H54 (cell line): ENCODE results near the gene TBC1D10B.

Source experiments
- DNase-seq: peaks from one replicate; pipeline ENCODE4 v3.0.0; 2011; ENCODE audit warnings: low spot score, mixed read lengths; ENCODE audit not compliant: insufficient read length
- FAIRE-seq: peaks from 3 replicates; lab custom pipeline; 2011; peaks lifted over from hg19 to GRCh38; lab: Jason Lieb, UNC
- POLR2A ChIP-seq: IDR thresholded peaks from 2 replicates; pipeline ENCODE4 v1.6.1; 2011; ENCODE audit warnings: low read depth, mild to moderate bottlenecking, low read length

Gene TBC1D10B, protein sequence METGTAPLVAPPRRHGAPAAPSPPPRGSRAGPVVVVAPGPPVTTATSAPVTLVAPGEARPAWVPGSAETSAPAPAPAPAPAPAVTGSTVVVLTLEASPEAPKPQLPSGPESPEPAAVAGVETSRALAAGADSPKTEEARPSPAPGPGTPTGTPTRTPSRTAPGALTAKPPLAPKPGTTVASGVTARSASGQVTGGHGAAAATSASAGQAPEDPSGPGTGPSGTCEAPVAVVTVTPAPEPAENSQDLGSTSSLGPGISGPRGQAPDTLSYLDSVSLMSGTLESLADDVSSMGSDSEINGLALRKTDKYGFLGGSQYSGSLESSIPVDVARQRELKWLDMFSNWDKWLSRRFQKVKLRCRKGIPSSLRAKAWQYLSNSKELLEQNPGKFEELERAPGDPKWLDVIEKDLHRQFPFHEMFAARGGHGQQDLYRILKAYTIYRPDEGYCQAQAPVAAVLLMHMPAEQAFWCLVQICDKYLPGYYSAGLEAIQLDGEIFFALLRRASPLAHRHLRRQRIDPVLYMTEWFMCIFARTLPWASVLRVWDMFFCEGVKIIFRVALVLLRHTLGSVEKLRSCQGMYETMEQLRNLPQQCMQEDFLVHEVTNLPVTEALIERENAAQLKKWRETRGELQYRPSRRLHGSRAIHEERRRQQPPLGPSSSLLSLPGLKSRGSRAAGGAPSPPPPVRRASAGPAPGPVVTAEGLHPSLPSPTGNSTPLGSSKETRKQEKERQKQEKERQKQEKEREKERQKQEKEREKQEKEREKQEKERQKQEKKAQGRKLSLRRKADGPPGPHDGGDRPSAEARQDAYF

DNA sequence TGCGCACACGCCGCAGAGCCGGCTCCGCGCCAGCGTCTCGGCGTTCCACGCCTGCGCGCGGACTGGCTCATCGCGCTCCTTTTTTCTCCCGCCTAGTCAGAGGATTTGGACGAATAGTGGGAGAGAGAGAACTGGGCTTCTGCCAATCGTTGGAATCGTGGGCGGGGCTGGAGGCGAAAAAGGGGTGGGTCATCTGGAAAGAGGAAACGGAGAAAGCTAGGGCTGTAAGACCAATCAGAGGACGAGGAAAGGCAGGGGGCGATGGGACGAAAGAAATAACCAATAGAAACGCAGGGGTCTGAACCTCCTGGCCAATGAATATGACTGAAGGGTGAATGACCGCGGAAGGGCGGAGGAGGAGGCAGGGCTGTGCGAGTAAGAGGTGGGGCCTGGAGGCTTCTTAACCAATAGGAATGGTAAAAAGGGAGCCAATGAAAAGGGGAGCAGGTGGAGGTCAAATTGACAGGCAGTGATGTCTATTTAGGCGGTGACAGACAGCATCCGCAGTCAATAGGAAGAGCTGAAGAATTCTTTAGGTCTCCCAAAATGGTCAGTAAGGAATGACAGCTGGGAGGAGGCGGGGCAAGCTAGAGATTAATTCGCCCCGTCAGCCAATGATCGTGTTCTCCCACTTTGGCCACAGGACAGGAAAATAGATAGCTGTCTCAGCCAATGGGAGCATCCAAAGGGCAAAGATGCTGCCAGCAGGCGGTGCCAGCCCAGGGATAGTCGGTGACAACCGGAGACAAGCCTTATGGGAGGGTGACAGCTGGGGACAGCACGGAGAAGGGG, at the start of gene TBC1D10B:
Gene TBC1D10B (minus strand): TSS at position 39 of the 792 bp plus-strand sequence. CDS start 311 bp downstream, outside the sequence.
- peak; percentile 99 for DNase-seq
- TF ChIP-seq POLR2A: peak; percentile 56; the same call in 1 of the 2 replicates
- peak; percentile 95 for FAIRE-seq

DNA sequence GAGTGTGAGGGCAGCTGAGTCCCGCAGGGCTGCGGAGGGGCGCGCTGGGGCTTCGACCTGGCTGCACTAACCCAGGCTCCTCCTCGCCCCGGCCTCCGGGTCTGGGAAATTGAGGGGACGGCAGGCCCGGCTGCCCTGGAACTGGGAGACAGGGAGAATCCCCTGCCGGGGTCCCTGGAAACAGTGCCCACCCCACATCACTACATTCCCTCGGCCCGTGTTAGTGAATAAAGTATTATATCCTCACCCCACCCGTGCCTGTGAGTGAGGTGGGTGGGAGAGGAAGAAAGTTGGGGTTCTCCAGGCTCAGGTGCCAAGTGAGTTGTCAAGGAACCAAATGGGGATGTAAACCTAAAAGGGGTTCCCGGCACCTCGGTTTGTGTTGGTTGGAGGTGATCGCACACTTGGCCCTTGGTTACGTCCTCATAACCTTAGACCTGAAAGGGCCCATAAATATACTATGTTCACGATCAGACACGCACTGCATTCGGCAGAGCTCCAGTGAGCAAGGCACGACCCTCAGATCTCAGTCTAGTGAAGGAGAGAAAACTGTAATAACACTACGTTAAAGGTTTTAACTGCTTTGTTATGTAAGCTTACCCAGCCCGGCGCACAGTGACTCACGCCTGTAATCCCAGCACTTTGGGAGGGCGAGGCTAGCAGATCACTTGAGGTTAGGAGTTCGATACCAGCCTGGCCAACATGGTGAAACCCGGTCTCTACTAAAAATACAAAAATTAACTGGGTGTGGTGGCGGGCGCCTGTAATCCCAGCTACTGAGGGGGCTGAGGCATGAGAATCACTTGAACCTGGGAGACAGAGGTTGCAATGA, 48.3 kb upstream of the TBC1D10B start:
- DNase-seq (no peak), FAIRE-seq (no peak)
- TF ChIP-seq POLR2A: no peak

DNA sequence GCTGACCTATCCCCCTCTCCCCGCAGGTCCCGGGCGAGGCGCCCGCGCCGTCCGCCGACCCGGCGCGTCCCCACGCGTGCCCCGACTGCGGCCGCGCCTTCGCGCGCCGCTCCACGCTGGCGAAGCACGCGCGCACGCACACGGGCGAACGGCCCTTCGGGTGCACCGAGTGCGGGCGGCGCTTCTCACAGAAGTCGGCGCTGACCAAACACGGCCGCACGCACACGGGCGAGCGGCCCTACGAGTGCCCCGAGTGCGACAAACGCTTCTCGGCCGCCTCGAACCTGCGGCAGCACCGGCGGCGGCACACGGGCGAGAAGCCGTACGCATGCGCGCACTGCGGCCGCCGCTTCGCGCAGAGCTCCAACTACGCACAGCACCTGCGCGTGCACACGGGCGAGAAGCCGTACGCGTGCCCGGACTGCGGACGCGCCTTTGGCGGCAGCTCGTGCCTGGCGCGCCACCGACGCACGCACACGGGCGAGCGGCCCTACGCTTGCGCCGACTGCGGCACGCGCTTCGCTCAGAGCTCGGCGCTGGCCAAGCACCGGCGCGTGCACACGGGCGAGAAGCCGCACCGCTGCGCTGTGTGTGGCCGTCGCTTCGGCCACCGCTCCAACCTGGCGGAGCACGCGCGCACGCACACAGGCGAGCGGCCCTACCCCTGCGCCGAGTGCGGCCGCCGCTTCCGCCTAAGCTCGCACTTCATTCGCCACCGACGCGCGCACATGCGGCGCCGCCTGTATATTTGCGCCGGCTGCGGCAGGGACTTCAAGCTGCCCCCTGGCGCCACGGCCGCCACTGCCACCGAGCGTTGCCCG, 47.4 kb upstream of the TBC1D10B start:
- TF ChIP-seq POLR2A: no peak
- DNase-seq: no peak
- no peak for FAIRE-seq

DNA sequence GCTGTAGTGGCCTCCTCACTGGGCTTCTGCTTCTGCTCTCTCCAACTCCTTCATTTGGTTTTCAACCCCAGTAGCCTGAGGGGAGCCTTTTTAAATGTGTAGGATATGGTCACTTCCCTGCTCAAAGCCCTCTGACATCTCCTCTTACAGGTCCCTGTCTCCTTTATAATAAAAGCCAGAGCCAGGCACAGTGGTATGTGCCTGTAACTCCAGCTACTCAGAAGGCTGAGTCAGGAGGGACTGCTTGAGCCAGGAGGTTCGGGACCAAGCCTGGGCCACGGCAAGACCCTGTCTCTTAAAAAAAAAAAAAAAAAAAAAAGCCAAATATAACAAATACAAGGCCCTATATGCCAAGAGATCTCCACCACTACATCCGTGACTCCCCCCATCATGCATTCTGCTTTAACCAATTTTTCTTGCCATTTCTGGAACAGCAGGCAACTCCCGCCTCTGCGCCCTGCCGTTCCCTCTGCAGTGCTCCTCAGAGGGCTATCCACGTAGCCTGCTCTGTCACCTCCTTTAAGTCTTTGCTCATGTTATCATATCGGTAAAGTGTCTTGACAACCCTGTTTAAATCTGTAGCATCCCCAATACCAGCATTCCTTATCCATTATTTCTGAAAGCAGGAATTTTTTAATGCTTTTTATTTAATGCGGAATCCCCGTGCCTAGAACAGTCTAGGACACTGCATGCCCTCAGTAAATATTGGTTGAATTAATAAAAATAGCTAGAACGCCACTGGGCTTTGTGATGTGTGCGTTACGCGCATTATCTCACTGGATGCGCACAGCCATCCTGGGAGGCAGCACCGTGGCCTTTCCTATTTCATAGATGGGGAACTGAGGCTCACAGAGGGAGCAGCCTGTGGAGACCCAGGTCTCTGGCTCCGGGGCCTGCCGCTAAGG, 46.6 kb upstream of the TBC1D10B start:
- FAIRE-seq (no peak), DNase-seq (no peak)
- TF ChIP-seq POLR2A: no peak

DNA sequence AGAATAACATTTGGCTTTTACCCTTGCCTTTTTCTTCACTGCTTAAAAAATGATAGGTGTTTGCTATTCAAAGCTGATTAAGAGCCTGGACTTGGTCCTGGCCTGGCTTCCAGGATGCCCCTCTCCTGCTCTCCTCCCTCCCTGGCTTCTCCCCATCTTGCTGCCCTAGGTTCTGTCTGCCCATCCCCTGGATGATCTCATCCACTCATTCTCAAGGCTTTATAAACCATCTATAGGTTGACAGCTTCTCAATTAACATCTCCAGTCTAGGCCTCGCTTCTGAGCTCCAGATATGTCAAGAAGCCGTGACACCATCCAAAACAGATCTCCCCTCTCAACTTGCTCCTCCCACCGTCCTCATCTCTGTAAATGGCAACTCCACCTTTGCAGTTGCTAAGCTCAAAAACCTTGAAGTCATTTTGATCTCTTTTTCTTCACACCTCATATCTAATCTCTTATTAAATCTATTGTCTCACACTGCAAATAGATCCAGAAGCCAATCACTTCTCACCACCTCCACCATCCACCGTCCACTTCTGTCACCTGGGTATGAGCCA, 45.8 kb upstream of the TBC1D10B start:
- DNase-seq (no peak), FAIRE-seq (no peak)
- TF ChIP-seq POLR2A: no peak

DNA sequence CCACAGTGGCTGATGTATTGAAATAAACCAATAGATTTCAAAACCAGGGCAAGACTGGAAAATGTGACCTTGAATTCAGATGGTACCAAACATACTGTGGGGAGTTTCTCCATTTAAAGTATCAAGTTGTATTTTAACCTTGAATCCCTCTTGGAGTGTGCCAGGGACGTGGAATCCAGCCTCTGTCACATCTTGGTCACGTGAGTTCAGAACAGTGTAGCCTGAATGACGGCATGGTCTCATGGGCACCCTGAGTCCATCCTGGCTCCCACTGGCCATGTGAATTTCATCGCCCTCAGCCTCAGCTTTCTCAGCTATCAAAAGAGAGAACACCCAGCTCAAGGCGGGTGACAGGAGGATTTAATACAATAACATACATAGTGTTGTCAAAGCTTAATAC, 43.9 kb upstream of the TBC1D10B start:
- FAIRE-seq: no peak
- no peak for TF ChIP-seq POLR2A
- no peak for DNase-seq

DNA sequence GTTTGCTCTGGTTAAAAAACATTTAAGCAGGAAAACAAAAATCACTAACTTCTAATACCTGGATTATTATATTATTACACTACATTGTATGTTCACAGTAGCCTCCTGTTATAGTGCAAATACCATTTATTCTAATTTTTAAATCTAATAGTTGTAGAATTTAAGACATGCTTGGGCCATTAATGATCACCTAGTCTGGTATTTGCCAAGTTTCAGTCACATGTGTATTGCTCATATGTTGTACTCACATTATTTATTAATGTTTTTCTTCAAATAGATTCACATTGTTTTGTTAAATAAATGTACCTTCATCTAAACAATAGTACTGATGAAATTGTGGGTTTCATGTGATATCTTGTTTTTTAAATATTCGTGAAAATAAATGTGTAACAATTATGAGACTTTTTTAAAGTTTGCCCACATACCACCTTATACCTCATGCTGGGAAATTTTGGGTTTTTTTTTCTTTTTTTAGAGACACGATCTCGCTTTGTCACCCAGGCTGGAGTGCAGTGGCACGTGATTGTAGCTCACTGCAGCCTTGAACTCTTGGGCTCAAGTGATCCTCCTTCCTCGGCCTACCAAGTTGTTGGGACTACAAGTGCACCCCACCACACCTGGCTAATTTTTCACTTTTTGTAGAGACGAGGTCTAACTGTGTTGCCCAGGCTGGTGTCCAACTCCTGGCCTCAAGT, 43.0 kb upstream of the TBC1D10B start:
- no peak for TF ChIP-seq POLR2A
- FAIRE-seq: no peak
- no peak for DNase-seq

DNA sequence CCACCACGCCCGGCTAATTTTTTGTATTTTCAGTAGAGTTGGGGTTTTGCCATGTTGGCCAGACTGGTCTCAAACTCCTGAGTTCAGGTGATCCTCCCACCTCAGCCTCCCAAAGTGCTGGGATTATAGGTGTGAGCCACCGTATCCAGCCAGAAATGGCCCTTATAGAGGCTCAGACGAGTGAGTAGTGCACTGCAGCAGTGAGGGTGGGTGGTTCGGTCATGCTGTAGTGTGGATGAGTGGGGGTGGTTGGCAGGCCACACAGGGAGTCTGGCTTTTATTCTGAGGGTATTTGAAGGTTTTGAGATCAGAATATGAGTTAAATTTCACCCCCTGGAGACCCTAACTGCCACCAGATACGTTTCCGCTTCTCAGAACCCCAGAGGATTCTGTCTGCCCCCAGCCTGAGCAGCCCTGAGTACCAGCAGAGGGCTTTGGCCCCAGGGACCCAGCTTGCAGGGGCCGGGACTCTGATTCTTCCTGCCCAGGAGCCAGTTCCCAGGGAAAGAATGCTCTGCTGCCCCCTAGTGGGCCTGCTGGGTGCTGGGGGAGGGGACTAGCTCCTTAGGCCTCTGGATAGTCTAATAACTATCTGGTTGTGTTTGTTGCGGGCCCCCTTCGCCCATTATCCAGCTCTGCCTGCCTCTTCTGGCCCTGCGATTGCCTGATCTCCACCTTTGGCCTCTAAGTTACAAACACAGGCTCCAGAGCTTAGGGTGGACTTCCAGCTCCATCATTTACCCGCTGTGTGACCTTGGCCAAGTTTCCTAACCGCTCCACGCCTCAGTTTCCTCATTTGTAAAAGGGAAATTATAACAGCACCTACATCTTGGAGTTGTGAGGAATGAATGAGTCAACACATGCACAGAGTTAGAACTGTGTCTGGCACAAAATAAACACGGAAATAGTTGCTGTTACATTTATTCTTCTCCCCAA, 39.1 kb upstream of the TBC1D10B start:
- FAIRE-seq (no peak), DNase-seq (peak; percentile 83)
- no peak for TF ChIP-seq POLR2A

DNA sequence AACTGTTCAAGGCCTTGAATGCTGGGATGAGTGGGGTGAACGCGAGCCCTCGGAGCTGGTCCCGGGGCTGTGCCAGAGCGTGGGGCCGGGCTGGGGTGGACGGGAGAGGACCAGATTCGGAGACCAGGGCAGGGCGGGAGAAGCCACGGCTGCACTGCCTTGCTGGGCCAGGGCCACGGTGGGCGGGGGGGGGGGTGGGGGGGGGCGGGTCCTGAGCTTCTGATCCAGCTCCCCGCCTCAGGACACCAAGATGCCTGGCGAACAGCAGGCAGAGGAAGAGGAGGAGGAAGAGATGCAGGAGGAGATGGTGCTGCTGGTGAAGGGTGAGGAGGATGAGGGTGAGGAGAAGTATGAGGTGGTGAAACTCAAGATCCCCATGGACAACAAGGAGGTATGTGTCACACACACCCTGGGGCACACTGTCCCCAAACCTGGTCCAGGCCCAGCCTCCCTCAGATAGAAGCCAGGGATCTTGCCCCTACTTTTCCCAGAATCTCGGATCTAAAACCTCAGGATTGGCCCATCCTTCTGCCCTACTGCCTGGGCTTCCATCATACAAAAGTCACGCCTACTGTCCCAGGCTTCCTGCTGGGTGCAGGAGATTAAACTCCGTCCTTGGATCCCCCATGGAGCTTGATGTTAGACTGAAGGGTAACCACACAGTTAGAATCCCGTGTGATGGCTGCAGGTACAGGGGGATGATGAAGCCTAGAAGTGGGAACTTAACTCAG, 37.7 kb upstream of the TBC1D10B start:
- DNase-seq (no peak), FAIRE-seq (no peak)
- no peak for TF ChIP-seq POLR2A
